Trophoblast cell (in vitro differentiated cells and primary cell): Measurements from ENCODE around the gene LRCOL1.

Experiments used
- DNase-seq, 2 donors: peaks; one replicate each; pipeline ENCODE4 v3.0.0-alpha.2; 2016
- H2AFZ ChIP-seq: 2 replicates; pipeline ENCODE4 v1.6.1; 2013; ENCODE audit warnings: low read length, moderate library complexity, mild to moderate bottlenecking; ENCODE audit not compliant: insufficient read depth, poor library complexity
- H2AK5ac ChIP-seq: 2 replicates; pipeline ENCODE4 v1.6.1; 2013; ENCODE audit warnings: mild to moderate bottlenecking, low read length
- H2BK120ac ChIP-seq: 2 replicates; pipeline ENCODE4 v1.6.1; 2013; ENCODE audit warnings: low read length, mild to moderate bottlenecking, moderate library complexity; ENCODE audit not compliant: insufficient read depth, poor library complexity
- H2BK12ac ChIP-seq: 2 replicates; pipeline ENCODE4 v1.6.1; 2013; ENCODE audit warnings: mild to moderate bottlenecking, low read length, moderate library complexity
- H2BK5ac ChIP-seq: 2 replicates; pipeline ENCODE4 v1.6.1; 2013; ENCODE audit warnings: low read length, low read depth, moderate library complexity, mild to moderate bottlenecking; ENCODE audit not compliant: poor library complexity
- H3K14ac ChIP-seq: 2 replicates; pipeline ENCODE4 v1.6.1; 2013; ENCODE audit warnings: mild to moderate bottlenecking, low read length
- H3K18ac ChIP-seq: 2 replicates; pipeline ENCODE4 v1.6.1; 2013; ENCODE audit warnings: mild to moderate bottlenecking, low read length
- H3K23ac ChIP-seq: 2 replicates; pipeline ENCODE4 v1.6.1; 2013; ENCODE audit warnings: low read length
- H3K27ac ChIP-seq: 2 replicates; pipeline ENCODE4 v1.5.1; 2013; ENCODE audit warnings: low read depth, mild to moderate bottlenecking, inconsistent platforms, low read length, moderate library complexity
- H3K27me3 ChIP-seq: 2 replicates; pipeline ENCODE4 v1.6.1; 2013; ENCODE audit warnings: inconsistent platforms, mild to moderate bottlenecking, low read length, moderate library complexity; ENCODE audit not compliant: insufficient read depth
- H3K36me3 ChIP-seq, 2 experiments: 1 replicate in 1 of 2; 2 replicates in 1 of 2; pipeline ENCODE4 v1.6.1; 2013; ENCODE audit warnings: low read length in 2 of 2, mild to moderate bottlenecking in 2 of 2, moderate library complexity in 1 of 2; ENCODE audit not compliant: insufficient read depth in 2 of 2, control insufficient read depth in 1 of 2
- H3K4ac ChIP-seq: 2 replicates; pipeline ENCODE4 v1.6.1; 2013; ENCODE audit warnings: low read depth, mild to moderate bottlenecking, low read length, moderate library complexity
- H3K4me1 ChIP-seq, 2 experiments: 1 replicate in 1 of 2; 2 replicates in 1 of 2; pipeline ENCODE4 v1.6.1; 2013; ENCODE audit warnings: low read length in 2 of 2, mild to moderate bottlenecking in 2 of 2, moderate library complexity in 1 of 2; ENCODE audit not compliant: insufficient read depth in 2 of 2, control insufficient read depth in 1 of 2
- H3K4me2 ChIP-seq: 2 replicates; pipeline ENCODE4 v1.6.1; 2013; ENCODE audit warnings: inconsistent platforms, mild to moderate bottlenecking, low read length, moderate library complexity
- H3K4me3 ChIP-seq: 2 replicates; pipeline ENCODE4 v1.5.1; 2013; ENCODE audit warnings: mild to moderate bottlenecking, low read depth, low read length, inconsistent platforms
- H3K79me1 ChIP-seq: one replicate; pipeline ENCODE4 v1.6.1; 2013; ENCODE audit warnings: low read length
- H3K79me2 ChIP-seq: 2 replicates; pipeline ENCODE4 v1.6.1; 2013; ENCODE audit warnings: low read length, mild to moderate bottlenecking; ENCODE audit not compliant: control insufficient read depth, insufficient read depth, poor library complexity
- H3K9ac ChIP-seq: 2 replicates; pipeline ENCODE4 v1.6.1; 2013; ENCODE audit warnings: mild to moderate bottlenecking, low read length
- H3K9me3 ChIP-seq: 2 replicates; pipeline ENCODE4 v1.6.1; 2013; ENCODE audit warnings: low read depth, mild to moderate bottlenecking, control low read depth, inconsistent platforms, low read length; ENCODE audit not compliant: insufficient read depth
- H4K12ac ChIP-seq: 2 replicates; pipeline ENCODE4 v1.6.1; 2013; ENCODE audit warnings: low read depth, mild to moderate bottlenecking, low read length, moderate library complexity
- H4K8ac ChIP-seq: 2 replicates; pipeline ENCODE4 v1.6.1; 2013; ENCODE audit warnings: low read depth, mild to moderate bottlenecking, low read length, moderate library complexity
- H4K91ac ChIP-seq: one replicate; pipeline ENCODE4 v1.6.1; 2013; ENCODE audit warnings: low read depth, mild to moderate bottlenecking, low read length, moderate library complexity
- WGBS: extraction: QIAGEN DNeasy Blood & Tissue Kit; methylation state at CpG from one replicate; pipeline ENCODE4 v1.1.7; 2013; ENCODE audit warnings: missing lambda C conversion rate; ENCODE audit not compliant: insufficient read length, insufficient coverage; ENCODE audit errors: extremely low coverage; 5-methylcytosine and 5-hydroxymethylcytosine counted together

Gene LRCOL1

GRCh38 chr12:132629330-132629729 is 18.9 kb upstream of the LRCOL1 start:
- no peaks in the 10 kb centered on the region for H3K27me3 ChIP-seq
- no peak overlapping the region for H3K18ac ChIP-seq
- no peak overlapping the region for H2BK5ac ChIP-seq
- no peak overlapping the region for H4K12ac ChIP-seq
- H2AFZ ChIP-seq = no peak overlapping the region
- no peaks in the 10 kb centered on the region for H3K79me1 ChIP-seq
- no peak overlapping the region for H2BK12ac ChIP-seq
- H3K79me2 ChIP-seq = no peaks in the 10 kb centered on the region
- DNase-seq = no peak
- no peak overlapping the region for H4K91ac ChIP-seq
- H3K4ac ChIP-seq = no peak overlapping the region
- H3K9ac ChIP-seq = no peak overlapping the region
- H3K4me2 ChIP-seq = no peak overlapping the region
- H3K4me3 ChIP-seq = no peak overlapping the region
- H3K9me3 ChIP-seq = no peaks in the 10 kb centered on the region
- no peak overlapping the region for H3K23ac ChIP-seq
- H4K8ac ChIP-seq = no peak overlapping the region
- H3K14ac ChIP-seq = no peak overlapping the region
- no peaks in the 10 kb centered on the region for H3K4me1 ChIP-seq
- no CpG with 5 or more reads among the region's 6 CpGs for WGBS
- no peak overlapping the region for H2AK5ac ChIP-seq
- no peak overlapping the region for H3K27ac ChIP-seq
- no peak overlapping the region for H2BK120ac ChIP-seq
- H3K36me3 ChIP-seq = peaks cover 55 to 72% of the 10 kb centered on the region in 2 experiments

GRCh38 chr12:132625731-132626430 is 15.5 kb upstream of the LRCOL1 start:
- H3K79me2 ChIP-seq = no peaks in the 10 kb centered on the region
- no peak overlapping the region for H3K14ac ChIP-seq
- no peak overlapping the region for H3K23ac ChIP-seq
- H4K8ac ChIP-seq = no peak overlapping the region
- no peak overlapping the region for H3K27ac ChIP-seq
- peaks cover 38 to 51% of the 10 kb centered on the region in 2 experiments for H3K36me3 ChIP-seq
- H3K9ac ChIP-seq = no peak overlapping the region
- H2BK12ac ChIP-seq = no peak overlapping the region
- DNase-seq = no peak
- H3K4me3 ChIP-seq = no peak overlapping the region
- H2AK5ac ChIP-seq = no peak overlapping the region
- no peak overlapping the region for H2BK5ac ChIP-seq
- H3K9me3 ChIP-seq = no peaks in the 10 kb centered on the region
- no peak overlapping the region for H4K91ac ChIP-seq
- H3K4ac ChIP-seq = no peak overlapping the region
- no peak overlapping the region for H2AFZ ChIP-seq
- H3K27me3 ChIP-seq = no peaks in the 10 kb centered on the region
- H3K18ac ChIP-seq = no peak overlapping the region
- no peak overlapping the region for H2BK120ac ChIP-seq
- H3K4me2 ChIP-seq = no peak overlapping the region
- H3K79me1 ChIP-seq = no peaks in the 10 kb centered on the region
- no peak overlapping the region for H4K12ac ChIP-seq
- no CpG with 5 or more reads among the region's 24 CpGs for WGBS
- peaks cover 17 to 18% of the 10 kb centered on the region in 2 experiments for H3K4me1 ChIP-seq

GRCh38 chr12:132624910-132625630 is 14.7 kb upstream of the LRCOL1 start:
- no peak overlapping the region for H2BK5ac ChIP-seq
- no peak overlapping the region for H3K23ac ChIP-seq

GRCh38 chr12:132624186-132624855 is 13.9 kb upstream of the LRCOL1 start:
- Histone ChIP-seq H2AFZ (no peak overlapping the region), H3K4me3 (no peak overlapping the region), H2AK5ac (no peak overlapping the region), H4K91ac (no peak overlapping the region), H3K23ac (no peak overlapping the region), H4K8ac (no peak overlapping the region), H2BK120ac (no peak overlapping the region), H3K4me1 (peaks cover 17 to 18% of the 10 kb centered on the region in 2 experiments), H3K14ac (no peak overlapping the region), H3K9me3 (no peaks in the 10 kb centered on the region), H3K9ac (no peak overlapping the region), H4K12ac (no peak overlapping the region), H3K79me1 (no peaks in the 10 kb centered on the region), H2BK5ac (no peak overlapping the region), H3K4me2 (no peak overlapping the region), H3K79me2 (no peaks in the 10 kb centered on the region), H3K36me3 (peaks cover 34 to 35% of the 10 kb centered on the region in 2 experiments), H3K4ac (no peak overlapping the region), H3K27me3 (peaks cover 4% of the 10 kb centered on the region), H3K18ac (no peak overlapping the region), H2BK12ac (no peak overlapping the region), H3K27ac (no peak overlapping the region)
- DNase-seq = no peak
- WGBS = no CpG with 5 or more reads among the region's 22 CpGs

More at GRCh38 chr12:132624910-132625630, 14.7 kb upstream of the LRCOL1 start:
- no peak overlapping the region for H4K8ac ChIP-seq
- no peak overlapping the region for H3K14ac ChIP-seq
- no peak overlapping the region for H4K12ac ChIP-seq
- H3K79me2 ChIP-seq = no peaks in the 10 kb centered on the region
- H3K79me1 ChIP-seq = no peaks in the 10 kb centered on the region
- H3K18ac ChIP-seq = no peak overlapping the region
- no peak overlapping the region for H3K4me3 ChIP-seq
- no peak for DNase-seq
- H3K27ac ChIP-seq = no peak overlapping the region
- H3K4me2 ChIP-seq = no peak overlapping the region
- H3K4ac ChIP-seq = no peak overlapping the region
- H3K27me3 ChIP-seq = no peaks in the 10 kb centered on the region
- H3K9me3 ChIP-seq = no peaks in the 10 kb centered on the region
- no peak overlapping the region for H2BK12ac ChIP-seq
- no CpG with 5 or more reads among the region's 32 CpGs for WGBS
- H3K36me3 ChIP-seq = peaks cover 38 to 43% of the 10 kb centered on the region in 2 experiments
- no peak overlapping the region for H3K9ac ChIP-seq
- H2AK5ac ChIP-seq = no peak overlapping the region
- H4K91ac ChIP-seq = no peak overlapping the region
- no peak overlapping the region for H2BK120ac ChIP-seq
- peaks cover 17 to 18% of the 10 kb centered on the region in 2 experiments for H3K4me1 ChIP-seq
- no peak overlapping the region for H2AFZ ChIP-seq
